GM21528 (cell line): ENCODE data around the gene MAD1L1.
"Not testable (repeated sequence)": the region's sequence is repeated elsewhere in the genome, so short reads cannot be mapped to it uniquely, and the experiment has no call there.

Experiments used
- ATAC-seq: cut with Tn5 transposase; IDR thresholded peaks from one replicate; pipeline ENCODE4 v1.9.1; 2021; ENCODE audit warnings: mild to moderate bottlenecking, moderate library complexity; ENCODE audit not compliant: unreplicated experiment, low FRiP score

The MAD1L1 gene

GRCh38 chr7:1999278-1999984 is 233.3 kb downstream of the MAD1L1 start:
- ATAC-seq: no peak

- ATAC-seq: no peak
These were observed 234.6 kb downstream of the MAD1L1 start for GRCh38 chr7:1998146-1998545.

DNA sequence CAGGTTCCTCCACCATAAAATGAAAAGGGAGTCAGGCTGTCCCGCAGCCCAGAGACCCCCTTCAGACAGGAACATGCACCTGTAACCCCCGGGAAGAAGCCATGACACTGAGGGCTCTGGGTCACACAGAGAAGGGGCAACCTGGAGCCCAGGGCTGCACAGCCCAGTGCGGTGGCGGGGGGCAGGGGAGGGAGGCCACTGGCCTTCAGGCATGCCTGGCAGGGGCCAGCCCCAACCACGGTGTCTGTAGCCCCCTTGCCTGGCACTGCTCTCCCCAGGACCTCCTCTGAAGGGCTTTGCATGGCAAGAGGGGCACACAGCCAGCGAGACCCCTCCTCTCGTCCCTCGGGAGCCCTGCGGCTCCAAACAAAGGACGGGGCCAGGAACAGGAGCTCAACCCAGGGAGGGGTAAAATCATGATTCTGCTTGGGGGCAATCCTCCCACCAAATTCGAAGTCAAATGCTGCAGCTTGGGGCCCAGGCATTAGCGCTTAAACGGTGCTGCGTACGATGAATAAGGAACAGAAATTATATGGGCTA is 235.1 kb downstream of the MAD1L1 start:
- no peak for ATAC-seq

DNA sequence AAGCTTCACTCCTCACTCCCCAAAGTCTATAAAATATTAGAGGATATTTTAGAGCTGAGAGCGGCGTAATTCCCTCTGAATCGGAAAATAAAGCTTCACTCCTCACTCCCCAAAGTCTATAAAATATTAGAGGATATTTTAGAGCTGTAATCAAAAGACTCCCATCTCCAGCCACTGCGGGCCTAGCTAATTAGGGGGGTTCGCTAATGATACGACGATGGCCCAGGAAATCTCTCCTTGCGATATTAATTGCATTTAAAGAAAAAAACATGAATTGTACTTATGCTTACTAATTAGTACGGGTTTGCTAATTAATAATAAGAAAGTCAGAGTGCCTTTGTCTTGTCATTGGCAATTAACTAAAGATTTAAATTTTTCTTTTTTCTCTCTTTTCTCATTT is 235.9 kb downstream of the MAD1L1 start:
- ATAC-seq: no peak

DNA sequence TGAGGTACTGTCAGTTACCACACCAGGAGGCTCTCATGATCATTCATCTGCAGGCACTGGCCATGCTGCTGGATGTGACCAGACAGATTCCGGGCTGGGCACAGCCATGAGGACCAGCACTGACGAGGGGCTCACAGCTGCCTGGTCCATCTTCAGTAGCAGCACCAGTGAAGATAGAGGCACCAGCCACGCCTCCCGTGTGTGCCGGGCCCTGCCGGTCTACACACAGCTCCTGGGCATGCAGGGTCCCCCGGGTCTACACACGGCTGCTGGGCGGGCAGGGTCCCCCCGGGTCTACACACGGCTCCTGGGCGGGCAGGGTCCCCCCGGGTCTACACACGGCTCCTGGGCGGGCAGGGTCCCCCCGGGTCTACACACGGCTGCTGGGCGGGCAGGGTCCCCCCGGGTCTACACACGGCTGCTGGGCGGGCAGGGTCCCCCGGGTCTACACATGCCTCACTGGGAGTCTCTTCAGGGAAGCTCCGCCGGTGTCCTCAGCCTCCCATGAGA is 236.8 kb downstream of the MAD1L1 start:
- ATAC-seq: not testable (repeated sequence)

- no peak for ATAC-seq
These were observed 237.3 kb downstream of the MAD1L1 start for GRCh38 chr7:1995426-1995825.

DNA sequence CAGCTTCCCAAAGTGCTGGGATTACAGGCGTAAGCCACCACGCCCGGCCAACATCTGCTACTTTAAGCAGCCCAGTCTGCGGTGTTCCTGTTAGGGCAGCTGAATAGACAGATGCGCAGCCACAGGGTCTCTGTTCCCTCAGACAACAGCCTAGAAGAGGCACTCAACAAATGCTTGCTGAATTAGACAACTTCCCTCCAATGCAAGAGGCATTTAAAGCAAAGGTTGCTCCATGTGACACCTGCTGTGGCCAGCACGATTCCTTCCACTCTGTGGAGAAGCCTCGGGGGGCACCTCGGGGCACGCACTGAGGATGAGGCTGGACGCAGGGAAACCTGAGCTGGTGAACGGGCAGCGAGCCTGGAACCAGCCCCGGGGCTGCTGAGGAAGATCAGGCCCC is 237.8 kb downstream of the MAD1L1 start:
- ATAC-seq: no peak

GRCh38 chr7:1993776-1994740 is 238.7 kb downstream of the MAD1L1 start:
- ATAC-seq: no peak

- no peak for ATAC-seq
These were observed 239.6 kb downstream of the MAD1L1 start for GRCh38 chr7:1993031-1993695.

DNA sequence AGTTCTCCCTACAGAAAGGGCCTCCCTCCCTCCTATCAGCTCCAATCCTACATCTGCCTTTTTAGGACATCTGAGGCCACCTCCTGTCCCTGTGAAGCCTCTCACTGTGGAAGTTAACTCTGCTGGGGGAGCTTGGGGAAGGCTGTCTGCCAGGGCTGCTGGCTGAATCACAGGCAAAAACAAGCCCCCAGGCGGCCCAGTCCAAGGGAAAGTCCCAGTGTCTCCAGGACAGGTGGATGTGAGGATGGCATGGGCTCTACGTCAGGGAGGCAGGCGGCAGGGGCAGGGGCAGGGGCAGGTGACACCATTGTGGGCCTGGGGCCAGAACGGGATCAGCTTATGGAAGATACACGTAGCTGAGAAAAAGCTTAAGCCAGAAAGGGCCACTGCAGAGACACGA is 240.2 kb downstream of the MAD1L1 start:
- ATAC-seq: no peak

- no peak for ATAC-seq
These were observed 242.6 kb downstream of the MAD1L1 start for GRCh38 chr7:1990001-1990670.

DNA sequence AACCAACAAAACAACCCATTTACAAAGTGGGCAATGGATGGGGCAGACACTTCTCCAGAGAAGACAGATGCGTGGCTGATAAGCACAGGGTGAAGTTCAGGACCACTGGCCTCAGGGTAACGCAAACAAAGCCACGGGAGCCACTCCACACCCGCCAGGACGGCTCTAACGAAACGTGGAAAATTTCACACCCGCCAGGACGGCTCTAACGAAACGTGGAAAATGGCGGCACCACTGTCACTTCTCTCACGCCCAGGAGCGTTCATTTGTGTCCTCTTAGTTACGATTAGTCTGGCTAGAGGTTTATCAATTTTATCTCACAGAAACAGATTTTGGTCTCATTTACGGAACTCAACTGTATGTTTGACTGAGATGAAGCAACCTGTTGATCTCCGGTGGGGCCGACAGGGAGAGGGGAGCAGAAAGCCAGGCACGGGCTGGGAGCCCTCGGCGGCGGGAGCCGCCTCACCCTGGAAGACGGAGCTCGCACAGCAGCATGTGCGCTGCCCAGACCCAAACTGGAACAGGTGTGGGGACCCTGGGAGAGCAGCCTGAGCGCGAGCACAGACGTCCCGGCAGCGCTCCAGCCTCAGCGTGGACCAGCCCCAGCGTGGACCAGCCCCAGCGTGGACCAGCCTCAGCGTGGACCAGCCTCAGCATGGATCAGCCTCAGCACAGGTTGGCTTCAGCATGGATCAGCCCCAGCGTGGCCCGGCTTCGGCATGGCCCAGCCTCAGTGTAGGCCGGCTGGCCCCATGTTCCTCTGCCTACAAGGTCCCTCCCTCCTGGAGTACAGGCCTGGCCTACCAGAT is 243.5 kb downstream of the MAD1L1 start:
- no peak for ATAC-seq

- no peak for ATAC-seq
These were observed 244.2 kb downstream of the MAD1L1 start for GRCh38 chr7:1988533-1988930.

GRCh38 chr7:1987591-1988532 is 244.9 kb downstream of the MAD1L1 start:
- ATAC-seq: no peak

DNA sequence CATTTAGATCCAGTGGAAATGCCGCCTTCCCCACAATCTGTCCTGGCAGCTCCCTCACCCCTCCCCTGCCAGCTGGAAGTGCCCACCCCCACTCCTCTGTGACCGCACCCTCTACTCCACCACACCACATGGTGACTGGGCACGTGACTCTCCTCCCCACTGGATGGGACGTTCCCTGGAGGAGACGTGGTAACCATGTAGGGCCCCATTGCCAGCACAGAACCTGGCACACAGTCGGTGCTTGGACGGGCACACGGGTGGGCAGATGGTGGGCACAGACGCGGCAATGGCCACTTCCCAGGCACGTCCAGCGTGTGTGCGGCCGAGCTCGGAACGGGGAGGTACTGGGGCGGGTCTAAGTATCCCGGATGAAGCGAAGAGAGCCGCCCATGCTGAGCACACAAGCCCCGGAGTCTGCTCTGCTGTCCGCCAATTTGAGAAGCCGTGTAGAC is 245.6 kb downstream of the MAD1L1 start:
- ATAC-seq: no peak

DNA sequence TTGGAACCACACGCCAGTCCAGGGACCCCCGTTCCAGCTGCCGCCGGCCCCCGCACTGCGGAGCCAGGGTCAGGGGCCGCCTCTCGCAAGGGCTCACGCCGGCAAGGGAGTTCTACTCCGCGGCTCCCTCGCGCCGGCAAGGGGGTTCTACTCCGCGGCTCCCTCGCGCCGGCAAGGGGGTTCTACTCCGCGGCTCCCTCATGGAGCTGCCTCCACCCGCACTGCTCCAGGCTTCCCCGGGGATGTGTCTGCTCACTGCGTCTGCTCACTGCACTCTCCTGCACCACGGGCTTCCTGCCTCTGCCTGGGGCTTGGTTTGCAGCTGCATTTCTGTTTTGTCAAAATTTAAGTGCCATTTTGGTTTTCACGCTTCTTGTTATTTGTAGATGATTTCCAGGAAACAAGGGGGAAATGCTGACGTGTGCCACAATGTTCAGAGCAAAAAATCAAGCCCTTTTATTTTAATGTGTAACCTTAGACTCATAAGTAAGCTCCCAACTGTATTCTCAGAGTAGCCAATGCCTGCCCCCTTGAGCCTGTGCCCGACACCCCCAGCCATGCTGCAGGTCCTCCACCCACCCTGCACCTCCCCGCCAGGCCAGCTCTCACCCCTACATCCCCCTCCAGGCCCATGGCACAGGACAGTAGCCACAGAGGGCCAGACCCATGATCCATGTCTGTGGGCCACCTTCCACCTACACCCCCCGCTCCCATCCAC is 246.2 kb downstream of the MAD1L1 start:
- no peak for ATAC-seq

GRCh38 chr7:1985936-1986335 is 246.8 kb downstream of the MAD1L1 start:
- no peak for ATAC-seq
